ENCODE results near the gene PANK1. TPM values are rescaled to one million over a fixed set of nuclear protein-coding genes. Genes with fewer than 3 reads are reported as not detected.

PANK1 gene
- total and polyA plus RNA-seq, 2 of the 8 experiments (the other 6 are each of a cell fraction or from before 2014, with no cell fraction given), result 18.5 to 40.4 TPM

DNA sequence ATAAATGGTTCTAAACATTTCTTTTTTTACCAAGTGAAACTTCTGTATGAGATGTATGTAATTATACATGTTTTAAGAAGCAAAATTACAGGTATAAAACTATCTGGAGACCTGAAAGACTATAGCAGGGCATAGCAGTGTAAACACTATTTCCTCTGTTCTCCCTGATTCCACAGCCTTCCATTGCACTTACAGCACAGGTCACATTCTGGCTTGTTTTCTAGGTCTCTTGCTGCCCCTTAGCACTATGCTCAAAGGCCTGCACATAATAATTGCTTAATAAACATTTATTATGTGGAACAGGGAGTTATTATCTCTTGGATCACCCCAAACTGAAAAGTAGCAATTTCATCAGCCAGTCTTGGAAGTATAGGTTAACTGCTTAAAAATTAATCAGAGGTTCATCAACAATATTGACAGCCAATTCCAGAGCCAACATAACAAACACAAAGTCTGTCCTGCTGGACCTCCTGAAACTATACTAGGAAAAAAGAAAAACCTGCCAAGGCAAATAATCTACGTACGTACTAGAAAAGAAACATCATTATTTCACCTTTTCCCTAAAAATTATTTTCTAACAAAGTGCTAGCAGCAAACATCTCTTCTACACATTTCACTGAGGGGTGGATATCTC, 43.2 kb downstream of the PANK1 start:
- no peak overlapping the region for H2BK15ac ChIP-seq (ENCODE audit: low read length)
- H3K4me3 ChIP-seq (ENCODE audit: extremely low read depth in 1 of 4, insufficient read depth in 2 of 4, low read depth in 3 of 4, low read length in 4 of 4), result no peak overlapping the region
- H3K9ac ChIP-seq (replicated peaks in 1 of 4; ENCODE audit: extremely low read depth in 1 of 4, low read depth in 3 of 4, low read length in 3 of 4), result no peak overlapping the region
- no peaks in the 10 kb centered on the region for H3K23me2 ChIP-seq (ENCODE audit: low read depth, low read length)
- no peak overlapping the region for H2BK5ac ChIP-seq (ENCODE audit: low read depth, low read length)
- DNase-seq (ENCODE audit: low read depth in 1 of 2, low spot score in 2 of 2), result no peak
- no peak overlapping the region for H2BK20ac ChIP-seq (ENCODE audit: low read length)
- H3K23ac ChIP-seq (ENCODE audit: insufficient read length), result no peak overlapping the region
- H3K27me3 ChIP-seq (replicated peaks in 1 of 4; ENCODE audit: control insufficient read depth in 3 of 4, extremely low read depth in 1 of 4, insufficient read depth in 3 of 4, low read length in 3 of 4), result peaks cover 0 to 1% (median 0%) of the 10 kb centered on the region in 4 experiments; a peak in 1 of 7 replicates
- WGBS, 2 experiments (ENCODE audit: extremely low coverage in 1 of 2, insufficient coverage in 1 of 2, insufficient read length in 1 of 2, insufficient replicate concordance in 2 of 2, low coverage in 1 of 2, low lambda C conversion rate in 2 of 2, missing lambda C conversion rate in 1 of 2), result 100% methylated on average over 2 of the region's 2 CpGs; no CpG with 5 or more reads in 1 of the 2 experiments
- H2BK120ac ChIP-seq (replicated peaks; ENCODE audit: low read depth, low read length), result no peak overlapping the region
- no peak overlapping the region for H3K27ac ChIP-seq (ENCODE audit: low read depth, low read length)
- no peaks in the 10 kb centered on the region for H3K9me3 ChIP-seq (ENCODE audit: insufficient read depth in 2 of 2, low read depth in 1 of 2, low read length in 1 of 2)
- H4K91ac ChIP-seq (replicated peaks; ENCODE audit: insufficient read length, low read length), result no peak overlapping the region
- no peak for FAIRE-seq
- H4K8ac ChIP-seq (ENCODE audit: extremely low read depth, insufficient read depth, low read length), result no peak overlapping the region
- H2BK12ac ChIP-seq (ENCODE audit: low read depth, low read length), result no peak overlapping the region
- no peak overlapping the region for H4K5ac ChIP-seq (ENCODE audit: insufficient read length, low read depth, low read length)
- H2AK5ac ChIP-seq (ENCODE audit: low read depth, low read length), result no peak overlapping the region
- no peak overlapping the region for H3K18ac ChIP-seq (ENCODE audit: extremely low read depth, low read length)
- H3K56ac ChIP-seq (replicated peaks; ENCODE audit: insufficient read length, low read depth, low read length), result no peak overlapping the region
- CTCF ChIA-PET (ENCODE audit: partially characterized antibody), result no interaction called here
- POLR2A ChIA-PET (ENCODE audit: partially characterized antibody), result no interaction called here
- H3K14ac ChIP-seq (ENCODE audit: insufficient read length), result no peak overlapping the region
- no peak overlapping the region for H2AFZ ChIP-seq (ENCODE audit: low read length)
- no peaks in the 10 kb centered on the region for H4K20me1 ChIP-seq (replicated peaks in 1 of 2; ENCODE audit: control insufficient read depth in 1 of 2, insufficient read depth in 2 of 2, low read length in 2 of 2)
- H3K79me1 ChIP-seq (ENCODE audit: low read depth, low read length), result peaks cover 4% of the 10 kb centered on the region
- H3K4ac ChIP-seq (replicated peaks; ENCODE audit: insufficient read length, low read depth, low read length), result no peak overlapping the region
- H3K4me2 ChIP-seq (ENCODE audit: insufficient read depth in 1 of 2, low read depth in 2 of 2, low read length in 2 of 2), result no peak overlapping the region
- no peaks in the 10 kb centered on the region for H3K4me1 ChIP-seq (replicated peaks in 1 of 4; ENCODE audit: control insufficient read depth in 3 of 4, insufficient read depth in 4 of 4, low read length in 3 of 4)
- peaks cover 8 to 30% (median 15%) of the 10 kb centered on the region in 4 experiments; a peak in 7 of 8 replicates for H3K36me3 ChIP-seq (ENCODE audit: control insufficient read depth in 2 of 4, insufficient read depth in 4 of 4, low read length in 3 of 4)
- peaks cover 0 to 3% of the 10 kb centered on the region in 2 experiments; a peak in 1 of 4 replicates for H3K79me2 ChIP-seq (ENCODE audit: control insufficient read depth in 1 of 2, insufficient read depth in 2 of 2, low read length in 2 of 2)
- TF ChIP-seq EZH2 (IDR thresholded peaks at IDR 0.05; ENCODE audit: low read depth, low read length, severe bottlenecking), result no peak
- no peak for TF ChIP-seq HDAC6 (IDR thresholded peaks at IDR 0.05; ENCODE audit: low read depth, low read length)
- TF ChIP-seq CTBP2 (IDR thresholded peaks at IDR 0.05; ENCODE audit: borderline replicate concordance, insufficient read depth, insufficient read length, low read length), result no peak
- TF ChIP-seq NANOG (IDR thresholded peaks at IDR 0.05; ENCODE audit: insufficient read depth, low read depth, low read length, poor library complexity, severe bottlenecking), result no peak
- TF ChIP-seq CBX8 (IDR thresholded peaks at IDR 0.05; ENCODE audit: borderline replicate concordance, low read depth, low read length), result no peak
- TF ChIP-seq ZNF274 (IDR thresholded peaks at IDR 0.05; ENCODE audit: borderline replicate concordance, extremely low read depth, low read length), result no peak
- TF ChIP-seq GABPA (IDR thresholded peaks at IDR 0.05; ENCODE audit: borderline replicate concordance, insufficient read depth, low read length), result no peak
- TF ChIP-seq BCL11A (IDR thresholded peaks at IDR 0.05; ENCODE audit: low read depth in 2 of 2, low read length in 2 of 2), result no peak
- no peak for TF ChIP-seq CEBPB (IDR thresholded peaks at IDR 0.05; ENCODE audit: low read depth, low read length)
- TF ChIP-seq HDAC2 (IDR thresholded peaks at IDR 0.05; ENCODE audit: borderline replicate concordance in 1 of 2, low read depth in 2 of 2, low read length in 2 of 2), result no peak
- no peak for TF ChIP-seq BRCA1 (IDR thresholded peaks at IDR 0.05; ENCODE audit: low read depth, low read length)

Data from H1 (cell line).